ENCODE data around the gene C10orf90.

GRCh38 chr10:126588024-126588423 lies 82.5 kb downstream of the C10orf90 start:
- no peak for TF ChIP-seq POLR2A (IDR thresholded peaks at IDR 0.05)
- TF ChIP-seq CTCF (IDR thresholded peaks at IDR 0.05): no peak
- TF ChIP-seq EP300 (IDR thresholded peaks at IDR 0.05): no peak
